IPS-NIHi7 (cell line): ENCODE results near the gene ACVRL1.

Experiments
- DNase-seq: peaks from one replicate; pipeline ENCODE4 v3.0.0; 2012; ENCODE audit warnings: mixed read lengths; ENCODE audit errors: extremely low spot score

The ACVRL1 gene

DNA sequence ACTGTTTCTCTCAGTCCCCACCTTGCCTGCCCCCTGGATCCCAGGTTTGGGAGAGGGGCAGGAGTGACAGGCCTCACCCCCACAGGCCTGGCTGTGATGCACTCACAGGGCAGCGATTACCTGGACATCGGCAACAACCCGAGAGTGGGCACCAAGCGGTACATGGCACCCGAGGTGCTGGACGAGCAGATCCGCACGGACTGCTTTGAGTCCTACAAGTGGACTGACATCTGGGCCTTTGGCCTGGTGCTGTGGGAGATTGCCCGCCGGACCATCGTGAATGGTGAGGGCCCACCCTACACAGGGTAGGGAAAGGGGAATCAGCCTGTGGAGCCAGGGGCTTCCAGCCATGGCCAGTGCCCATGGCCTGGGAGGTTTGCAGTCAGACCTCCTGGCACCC lies 8.6 kb downstream of the ACVRL1 start:
- no peak for DNase-seq

DNA sequence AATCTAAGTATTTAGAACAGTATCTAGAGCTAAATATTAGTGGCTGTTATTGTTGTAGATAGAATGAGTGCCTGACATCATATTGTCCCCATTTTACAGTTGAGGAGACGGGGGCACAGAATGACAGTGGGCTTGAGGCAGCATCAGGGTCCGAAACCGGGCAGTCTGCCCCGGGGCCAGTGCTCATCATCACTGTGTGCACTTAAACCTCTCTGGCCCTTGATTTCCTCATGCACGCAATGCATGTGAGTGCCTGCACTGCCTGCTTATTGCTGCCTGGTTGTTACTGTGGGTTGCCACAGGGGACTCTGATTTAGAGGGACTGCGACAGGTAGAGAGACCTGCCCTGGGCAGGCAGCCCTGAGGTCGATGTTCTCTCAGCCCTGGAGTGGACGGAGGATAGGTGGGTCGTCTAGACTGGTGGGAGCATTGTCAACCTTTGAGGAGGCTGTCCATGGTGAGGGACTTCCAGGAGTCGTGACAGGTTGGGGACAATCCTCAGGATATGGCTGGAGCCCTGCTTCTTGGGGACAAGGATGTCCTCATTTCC lies 9.8 kb downstream of the ACVRL1 start:
- DNase-seq: no peak

DNA sequence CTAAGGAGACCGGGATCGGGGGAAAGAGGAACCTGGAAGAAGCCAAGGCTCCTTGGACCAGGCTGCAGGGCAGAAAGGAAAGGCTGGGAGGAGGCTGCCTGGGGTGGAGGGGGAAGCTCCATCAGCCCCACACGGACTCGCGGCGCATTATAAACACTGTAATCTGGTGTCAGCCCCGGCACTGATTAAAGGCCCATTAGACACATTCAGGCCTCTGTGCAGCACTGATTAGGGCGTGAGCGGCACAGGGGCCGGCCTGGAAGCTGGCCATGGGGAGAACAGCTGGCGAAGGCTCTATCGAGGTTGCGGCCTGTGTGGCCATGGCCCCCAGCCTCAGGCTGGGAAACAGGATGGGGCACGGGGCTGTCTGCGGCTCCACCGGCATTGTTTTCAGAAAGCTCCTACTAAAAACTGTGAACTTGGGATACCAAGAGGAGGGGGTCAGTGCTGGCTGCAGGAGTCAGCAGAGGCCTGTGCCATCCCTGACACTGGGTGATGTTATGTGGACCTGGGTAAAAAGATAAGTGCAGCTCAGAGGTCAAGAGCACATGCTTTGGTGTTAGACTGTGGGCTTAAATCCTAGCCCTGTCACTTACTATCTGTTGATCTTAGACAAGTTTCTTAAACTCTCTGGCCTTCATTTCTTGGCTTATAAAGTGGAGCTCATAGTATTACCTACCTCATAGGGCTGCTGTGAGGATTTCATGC lies 10.6 kb downstream of the ACVRL1 start:
- no peak for DNase-seq

DNA sequence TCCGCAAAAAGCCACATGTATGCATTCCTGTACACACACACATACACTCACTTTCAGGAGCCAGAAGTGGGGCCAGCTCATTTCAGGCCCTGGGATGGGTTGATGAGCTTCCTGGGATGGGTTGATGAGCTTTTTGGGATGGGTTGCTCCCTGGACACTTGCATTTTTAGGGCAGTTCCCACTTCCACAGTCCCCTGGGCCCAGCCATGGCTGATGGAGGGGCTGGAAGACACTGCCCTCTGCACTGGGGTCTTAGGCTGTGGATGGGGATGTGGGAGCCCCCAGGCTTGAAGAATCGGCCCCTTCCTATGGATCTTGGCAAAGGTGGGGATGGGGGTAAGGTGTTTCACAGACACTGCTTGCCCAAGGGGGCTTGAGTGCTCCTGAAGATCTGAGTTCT lies 12.7 kb downstream of the ACVRL1 start:
- no peak for DNase-seq

DNA sequence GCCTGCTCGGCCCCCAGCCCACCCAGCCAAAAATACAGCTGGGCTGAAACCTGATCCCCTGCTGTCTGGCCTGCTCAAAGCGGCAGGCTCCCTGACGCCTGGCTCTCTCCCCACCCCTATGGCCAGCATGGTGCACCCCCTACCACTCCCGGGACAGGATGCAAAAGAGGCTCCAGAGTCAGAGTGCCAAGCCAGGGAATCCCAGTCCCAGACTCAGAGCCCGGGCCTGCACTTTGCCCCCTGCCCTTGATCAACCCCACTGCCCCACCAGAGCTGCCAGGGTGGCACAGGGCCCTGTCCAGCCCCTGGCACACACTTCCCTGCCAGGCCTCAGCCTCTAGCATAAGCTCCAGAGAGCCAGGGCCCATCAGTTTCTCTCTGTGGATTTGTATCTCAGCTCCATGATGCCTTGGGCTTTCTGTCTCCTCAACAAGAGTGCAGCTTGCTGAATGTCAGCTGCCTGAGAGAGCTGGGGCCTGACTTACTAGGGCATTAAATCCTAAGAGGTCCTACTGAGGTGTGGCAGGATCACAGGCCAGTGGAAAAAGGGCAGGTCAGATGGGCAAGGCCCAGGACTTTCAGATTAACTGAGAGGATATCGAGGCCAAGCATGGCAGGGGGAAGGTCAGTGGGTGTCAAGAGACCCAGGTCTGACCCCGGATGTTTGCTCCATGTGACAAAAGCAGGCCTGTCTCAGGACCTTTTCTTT lies 13.9 kb downstream of the ACVRL1 start:
- DNase-seq: peak; percentile 36

DNA sequence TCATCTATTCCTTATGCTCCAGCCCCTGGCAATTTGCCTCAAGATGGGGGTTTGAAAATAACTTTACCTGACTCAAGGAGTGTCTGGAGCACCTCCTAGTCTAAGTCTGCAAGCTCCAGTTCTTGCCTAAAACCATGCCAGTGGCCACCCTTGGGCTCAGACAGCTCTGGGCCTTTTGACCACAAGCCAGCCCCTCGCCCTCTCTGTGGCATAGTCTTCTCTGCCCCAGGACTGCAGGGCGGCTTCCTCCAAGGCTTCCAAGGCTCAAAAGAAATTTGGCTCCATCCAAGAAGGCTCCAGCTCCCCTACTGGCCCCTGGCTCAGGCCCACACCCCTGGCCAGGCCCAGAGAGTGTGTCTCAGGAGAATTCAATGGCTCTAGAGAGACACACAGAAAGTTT lies 14.8 kb downstream of the ACVRL1 start:
- no peak for DNase-seq

DNA sequence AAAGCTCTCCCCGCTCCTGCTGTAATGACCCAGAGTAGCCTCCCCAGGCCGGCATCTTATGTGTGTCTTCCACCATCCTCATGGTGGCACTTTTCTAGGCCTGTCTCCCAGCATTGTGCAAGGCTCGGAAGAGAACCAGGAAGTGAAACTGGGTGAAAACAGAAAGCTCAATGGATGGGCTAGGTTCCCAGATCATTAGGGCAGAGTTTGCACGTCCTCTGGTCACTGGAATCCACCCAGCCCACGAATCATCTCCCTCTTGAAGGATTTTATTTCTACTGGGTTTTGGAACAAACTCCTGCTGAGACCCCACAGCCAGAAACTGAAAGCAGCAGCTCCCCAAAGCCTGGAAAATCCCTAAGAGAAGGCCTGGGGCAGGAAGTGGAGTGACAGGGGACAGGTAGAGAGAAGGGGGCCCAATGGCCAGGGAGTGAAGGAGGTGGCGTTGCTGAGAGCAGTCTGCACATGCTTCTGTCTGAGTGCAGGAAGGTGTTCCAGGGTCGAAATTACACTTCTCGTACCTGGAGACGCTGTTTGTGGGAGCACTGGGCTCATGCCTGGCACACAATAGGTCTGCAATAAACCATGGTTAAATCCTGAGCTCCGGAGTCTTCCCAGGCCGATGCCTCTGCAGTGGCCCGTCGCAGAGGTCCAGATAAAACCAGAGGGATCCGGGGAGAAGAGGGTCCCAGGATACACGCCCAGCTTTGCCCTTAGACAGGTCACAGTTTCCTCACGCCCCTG lies 15.6 kb downstream of the ACVRL1 start:
- DNase-seq: no peak

DNA sequence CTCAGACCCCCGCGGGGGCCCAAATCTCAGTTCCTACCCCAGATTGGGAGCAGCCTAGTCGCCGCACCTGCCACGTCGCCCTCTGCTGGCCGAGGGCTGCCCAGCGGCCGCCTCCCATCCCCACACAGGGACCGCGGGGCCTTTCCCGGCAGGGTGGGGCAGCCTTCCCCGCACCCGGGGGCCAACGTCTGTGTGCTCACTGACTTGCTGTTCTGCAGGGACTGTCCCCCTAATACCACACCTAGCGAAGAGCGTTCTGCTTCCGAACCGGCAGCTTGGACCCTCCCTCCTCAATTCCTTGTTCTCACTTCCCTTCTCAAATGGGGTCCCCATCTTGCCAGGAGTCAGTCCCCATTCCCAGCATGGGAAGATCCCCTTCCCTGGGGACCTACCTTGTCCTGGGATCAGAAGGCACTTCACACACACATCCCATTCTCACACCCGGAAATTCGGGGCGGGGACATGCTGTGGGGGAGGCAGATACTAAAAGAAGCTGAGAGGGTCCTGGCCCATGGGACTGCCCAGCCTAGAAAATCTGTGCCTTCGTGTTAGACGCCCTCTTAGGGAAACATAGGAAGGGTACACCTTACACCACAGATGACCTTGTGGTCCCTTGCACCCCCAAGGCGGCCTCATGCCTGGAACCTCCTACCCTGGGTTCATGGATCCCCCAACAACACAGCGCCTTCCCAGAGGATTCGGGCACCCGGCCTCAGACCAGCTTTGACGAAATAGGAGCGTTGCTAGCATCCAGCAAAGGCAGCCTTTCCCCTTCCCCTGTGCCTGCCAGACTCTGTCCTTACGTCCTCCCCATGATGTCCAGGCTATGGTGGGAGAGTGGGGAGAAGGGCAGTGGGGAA lies 16.4 kb downstream of the ACVRL1 start:
- DNase-seq: peak; percentile 80

DNA sequence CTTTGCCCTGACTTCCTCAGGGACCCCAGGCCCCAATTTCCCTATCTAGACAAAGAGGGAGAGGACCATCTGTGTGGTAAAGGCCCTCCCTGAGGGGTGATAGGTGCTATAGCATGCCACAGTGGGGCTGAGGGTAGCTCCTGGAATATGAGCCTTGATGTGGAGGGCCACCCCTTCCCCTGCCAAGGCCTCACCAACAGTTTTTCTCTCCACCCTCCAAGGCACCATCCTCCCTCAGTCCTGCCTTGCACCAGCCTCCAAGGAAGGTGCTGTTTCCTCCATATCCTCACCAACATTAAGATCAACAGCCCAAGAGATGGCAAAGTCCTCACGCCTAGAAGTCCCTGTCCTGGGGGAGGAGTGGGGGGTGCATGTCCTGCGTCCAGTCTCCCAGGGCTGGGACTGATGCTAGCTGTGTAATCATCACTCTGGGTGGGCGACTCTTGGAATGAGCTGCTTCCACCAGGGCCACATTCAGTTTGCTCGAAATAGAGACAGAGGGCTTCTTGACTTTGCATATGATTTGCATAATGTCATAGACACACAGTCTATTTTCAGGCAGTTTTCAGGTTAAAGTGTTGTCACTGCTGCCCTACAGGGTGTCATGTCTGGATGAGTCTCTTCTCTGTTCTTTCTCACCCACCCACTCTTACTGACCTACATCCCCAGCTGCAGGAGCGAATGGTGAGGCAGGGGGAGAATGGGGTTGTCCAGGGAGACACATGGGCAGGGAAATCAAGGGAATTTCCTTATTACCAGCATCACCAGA lies 17.4 kb downstream of the ACVRL1 start:
- no peak for DNase-seq

DNA sequence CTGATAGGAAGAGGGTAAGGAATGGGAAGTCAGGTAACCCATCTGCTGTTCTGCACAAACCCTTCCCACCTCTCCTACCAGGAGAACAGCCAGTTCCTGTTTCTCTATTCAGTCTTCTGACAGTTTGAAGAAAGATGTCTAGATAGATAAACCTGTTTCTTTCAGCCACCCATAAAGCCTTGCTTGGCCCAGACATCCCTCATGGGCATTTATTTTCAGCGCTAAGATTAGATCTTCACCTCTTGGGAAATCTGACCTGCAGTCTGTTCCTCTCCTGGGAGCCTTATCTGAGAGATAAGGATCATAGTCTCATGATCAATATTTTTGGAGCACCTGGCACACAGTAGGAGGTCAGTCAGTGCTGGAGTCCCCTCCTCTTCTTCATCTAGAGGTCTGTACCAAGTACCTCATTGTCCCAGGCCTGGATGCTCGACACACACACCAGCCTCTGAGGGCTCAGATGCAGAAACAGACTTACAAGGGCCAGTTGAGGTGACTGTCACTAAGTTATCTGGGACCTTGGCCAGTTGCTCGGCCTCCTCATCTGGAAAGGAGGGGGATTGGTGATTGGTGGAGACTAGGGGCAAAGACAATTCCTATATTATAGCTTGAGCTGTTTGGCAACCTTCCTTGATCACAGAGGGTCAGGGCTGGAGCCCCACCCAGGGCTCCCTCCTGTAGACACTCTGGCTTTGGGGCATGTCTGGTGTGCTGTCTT lies 18.2 kb downstream of the ACVRL1 start:
- no peak for DNase-seq

DNA sequence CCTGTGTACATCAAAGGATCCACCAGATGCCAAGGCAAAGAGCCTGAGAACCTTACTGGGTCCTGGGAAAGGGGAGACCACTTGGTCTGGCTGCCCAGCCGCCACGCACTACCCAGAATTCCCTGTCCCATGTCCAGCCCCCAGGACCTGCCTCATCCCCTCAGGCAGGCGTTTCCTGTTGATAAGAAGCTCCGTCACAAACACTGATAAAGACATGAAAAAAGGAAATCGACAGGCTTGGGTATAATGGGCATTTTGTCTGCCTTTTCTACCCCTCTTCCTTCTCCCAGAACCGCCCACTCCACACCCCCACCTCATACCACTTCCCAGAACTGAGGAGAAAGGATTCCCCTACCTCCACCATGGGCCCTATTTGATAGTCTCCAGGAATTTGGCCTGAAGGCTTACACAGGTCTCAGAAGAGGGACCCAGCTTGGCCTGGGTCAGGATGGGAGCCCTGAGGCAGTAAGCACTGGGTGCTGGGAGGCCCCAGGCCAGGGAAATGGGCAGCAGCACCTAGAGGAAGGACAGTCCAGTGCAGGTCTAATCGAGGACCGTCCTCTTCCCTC lies 18.8 kb downstream of the ACVRL1 start:
- DNase-seq: no peak

DNA sequence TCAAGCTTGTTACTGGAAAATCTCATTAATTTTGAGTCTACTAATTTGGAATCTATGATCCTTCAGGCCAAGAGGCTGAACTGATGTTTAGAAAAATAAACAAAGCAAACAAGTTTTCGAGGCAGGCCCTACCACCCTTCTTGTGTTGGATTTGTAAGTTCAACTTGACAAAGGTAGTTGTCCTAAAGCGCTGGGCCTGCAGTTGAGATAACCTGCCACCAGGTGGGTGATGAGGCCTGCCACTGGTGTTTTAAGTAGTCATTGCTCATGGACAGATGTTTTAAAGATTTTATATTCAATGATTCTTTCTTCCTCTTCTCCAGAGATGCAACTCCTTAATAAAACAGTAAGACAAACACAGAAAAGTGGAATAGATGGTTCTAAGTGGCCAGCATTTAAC lies 19.4 kb downstream of the ACVRL1 start:
- DNase-seq: peak; percentile 50

DNA sequence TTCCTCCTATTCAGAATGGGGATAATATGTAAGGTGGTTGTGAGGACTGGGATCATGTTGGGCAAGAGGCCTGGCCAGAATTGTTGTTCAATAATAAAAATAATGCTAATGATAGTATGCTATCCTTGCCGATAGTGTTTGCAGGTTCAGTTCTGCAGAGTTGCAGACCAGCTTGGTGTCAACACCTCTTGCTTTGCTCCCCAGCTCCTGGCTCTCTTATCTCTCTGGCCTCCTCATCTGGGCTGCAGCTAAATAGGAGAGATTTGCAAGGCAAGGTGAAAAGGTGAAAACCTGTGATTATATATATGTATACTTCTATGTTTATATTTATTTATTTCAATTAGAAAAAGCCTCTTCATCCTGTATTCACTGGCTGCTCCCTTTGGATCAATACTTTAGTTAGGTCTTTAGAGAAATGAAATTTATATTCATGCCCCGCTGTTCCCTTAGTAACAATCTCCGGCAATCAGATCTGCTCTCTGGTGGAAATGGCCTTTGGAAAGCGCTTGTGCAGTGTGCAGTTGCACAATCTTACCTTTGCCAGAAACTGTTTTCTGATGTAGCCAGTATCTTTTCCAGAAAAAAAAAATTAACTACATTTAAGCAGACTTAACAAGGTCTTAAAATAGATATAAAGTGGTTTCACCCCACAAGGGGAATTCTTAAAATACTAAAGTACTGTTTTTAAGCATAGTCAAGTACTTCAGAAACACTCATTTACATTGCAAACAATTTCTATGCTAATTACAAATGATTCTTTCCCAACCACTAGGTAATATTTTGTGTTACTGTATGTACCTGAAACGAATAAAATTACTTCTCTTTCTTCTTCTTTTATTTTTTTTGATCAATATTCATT lies 25.1 kb downstream of the ACVRL1 start:
- no peak for DNase-seq

DNA sequence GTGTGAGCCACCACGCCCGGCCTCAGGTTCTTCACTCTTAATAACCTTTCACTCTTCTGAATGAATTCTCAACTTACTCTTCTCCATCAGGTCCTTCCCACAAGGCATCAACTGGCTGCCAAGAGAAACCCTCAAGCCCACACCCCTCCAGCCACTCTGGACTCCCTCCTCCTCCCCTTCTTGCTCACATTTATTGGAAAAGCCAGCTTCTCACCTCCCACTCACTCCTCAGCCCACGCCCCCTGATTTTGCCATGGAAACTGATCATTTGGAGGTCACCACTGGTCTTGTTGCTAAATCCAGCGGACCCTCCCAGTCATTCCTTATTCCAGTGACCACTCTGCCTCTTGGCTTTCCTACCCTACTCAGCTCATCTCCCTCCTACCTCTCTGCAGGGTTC lies 26.8 kb downstream of the ACVRL1 start:
- no peak for DNase-seq

DNA sequence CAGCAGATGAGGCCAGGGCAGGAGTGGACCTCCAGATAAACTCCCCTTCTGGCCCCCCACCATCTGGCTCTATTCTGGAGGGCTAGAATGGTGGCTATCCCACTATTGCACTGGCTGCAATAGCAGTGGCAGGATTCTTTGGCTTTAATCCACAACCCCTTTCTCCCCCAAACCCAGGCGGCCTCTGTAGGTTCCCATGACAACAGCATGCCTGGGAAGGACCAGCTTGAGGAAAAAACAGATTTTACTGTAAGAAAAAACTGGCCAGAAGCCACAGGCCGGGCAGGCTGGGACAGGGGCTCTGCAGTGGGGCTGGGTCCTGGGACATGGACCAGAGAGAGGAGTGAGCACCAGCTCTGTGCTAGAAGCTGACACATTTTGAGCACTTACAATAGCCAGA lies 30.6 kb downstream of the ACVRL1 start:
- no peak for DNase-seq

DNA sequence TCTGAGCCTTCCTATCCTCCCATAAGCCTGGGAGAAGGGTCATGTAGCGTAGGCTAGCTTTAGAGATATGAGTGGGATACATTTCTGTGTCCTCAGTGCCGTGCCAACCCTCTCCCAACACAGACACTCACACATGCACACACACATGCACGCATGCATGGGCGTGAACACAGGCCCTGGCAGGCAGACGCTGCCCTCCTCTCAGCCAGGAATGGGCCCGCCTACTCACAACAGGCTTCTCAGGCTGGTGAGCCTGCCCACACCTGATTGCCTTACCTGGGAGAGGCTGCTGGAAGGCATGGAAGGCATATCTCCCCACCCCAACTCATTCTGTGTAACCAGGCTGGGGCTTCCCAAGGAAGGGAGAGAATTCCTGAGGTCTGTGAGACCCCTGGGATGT lies 31.4 kb downstream of the ACVRL1 start:
- DNase-seq: no peak

DNA sequence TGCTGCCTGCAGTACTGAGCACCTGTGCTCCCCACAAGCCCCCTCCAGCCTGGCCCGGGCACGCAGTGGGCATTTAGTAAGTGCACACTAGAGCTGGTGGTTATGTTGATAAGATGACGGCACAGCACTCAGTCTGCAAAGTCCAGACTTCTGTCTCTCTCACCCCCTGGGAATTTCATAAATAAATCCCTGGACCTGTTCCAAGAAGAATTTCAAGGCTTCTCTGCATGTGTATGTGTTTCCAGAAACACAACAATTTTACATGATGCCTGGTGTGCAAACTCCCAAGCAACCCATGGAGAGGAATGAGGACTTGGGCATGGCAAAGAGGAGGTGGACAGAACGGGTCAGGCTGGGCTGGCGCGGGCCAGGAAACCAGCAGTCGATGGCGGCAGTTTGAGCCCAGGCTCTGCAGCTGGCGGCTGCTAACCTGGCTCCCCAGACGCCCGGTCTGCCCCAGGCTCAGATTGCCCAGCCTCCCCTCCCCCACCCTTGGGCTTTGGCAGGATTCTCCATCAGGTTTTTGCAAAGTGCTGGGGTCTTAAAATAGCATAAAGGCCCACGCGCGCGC lies 33.8 kb downstream of the ACVRL1 start:
- no peak for DNase-seq

DNA sequence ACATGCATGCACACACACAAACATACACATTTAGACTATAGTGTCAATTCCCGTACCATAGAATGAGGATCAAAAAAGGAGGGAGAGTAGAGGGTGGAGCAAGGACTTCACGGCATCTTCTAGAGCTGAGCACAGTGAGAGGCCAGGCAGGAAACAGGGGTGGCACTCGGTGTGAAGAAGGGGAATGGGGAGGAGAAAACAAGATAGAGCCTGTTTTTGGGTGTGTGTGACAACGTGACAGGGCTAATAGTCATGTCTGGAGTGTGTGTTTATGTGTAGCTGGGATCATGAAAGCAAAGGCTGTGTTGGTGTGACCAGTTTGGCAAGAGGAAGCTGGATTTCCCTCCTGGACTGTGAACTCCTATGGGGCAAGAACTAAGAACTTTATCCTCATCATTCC lies 34.3 kb downstream of the ACVRL1 start:
- no peak for DNase-seq

DNA sequence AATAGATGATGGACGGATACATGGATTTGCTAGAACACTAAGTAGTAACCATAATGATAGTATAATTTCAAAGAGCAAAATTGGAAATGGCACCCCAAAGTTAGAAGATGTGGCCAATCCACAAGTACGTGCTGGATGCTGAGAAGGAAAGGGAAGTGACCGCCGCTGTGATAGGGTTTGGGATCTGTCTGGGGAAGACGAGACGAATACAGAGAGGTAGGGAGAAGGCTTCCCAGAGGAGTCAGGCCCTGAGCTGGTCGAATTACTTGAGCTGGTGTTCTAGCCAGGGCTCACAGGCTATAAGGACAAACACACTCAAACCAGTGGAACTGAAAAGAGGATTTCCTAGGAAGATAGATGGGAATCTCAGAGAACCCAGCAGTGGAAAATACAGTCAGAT lies 34.8 kb downstream of the ACVRL1 start:
- no peak for DNase-seq
